GM12801 (cell line): ENCODE data around the gene STYXL2.

Experiments
- CTCF ChIP-seq: IDR thresholded peaks from one replicate; pipeline ENCODE4 v1.5.1; 2011; ENCODE audit warnings: control low read depth; ENCODE audit not compliant: insufficient read length; ENCODE audit errors: extremely low read depth

Gene STYXL2

DNA sequence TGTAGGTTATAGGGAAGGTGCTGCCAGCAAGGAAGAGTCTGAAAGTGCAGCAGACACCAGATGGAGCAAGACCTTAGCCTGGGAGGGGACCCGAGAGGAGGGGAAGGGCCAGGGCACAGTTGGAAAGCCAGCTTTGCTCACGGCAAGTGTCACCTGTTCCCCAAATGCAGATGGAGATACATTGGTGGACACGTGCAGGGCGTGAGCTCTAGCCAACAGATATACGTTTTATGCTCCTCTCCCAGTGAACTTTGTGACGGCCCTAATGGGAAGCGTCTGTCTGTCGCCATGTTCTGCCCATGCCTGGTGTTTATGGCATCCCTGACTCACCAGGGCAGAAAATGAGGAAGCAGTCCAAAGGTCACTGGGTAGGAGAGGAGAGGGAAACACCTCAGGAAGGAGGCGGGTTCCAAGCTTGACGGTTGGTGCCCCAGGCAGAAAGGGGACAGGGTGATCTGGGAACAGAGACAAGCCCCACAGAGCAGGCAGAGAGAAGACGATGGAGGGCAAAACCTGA, 11.3 kb upstream of the STYXL2 start:
- no peak for TF ChIP-seq CTCF

- no peak for TF ChIP-seq CTCF
Measured at GRCh38 chr1:167083066-167083665, 10.7 kb upstream of the STYXL2 start.

DNA sequence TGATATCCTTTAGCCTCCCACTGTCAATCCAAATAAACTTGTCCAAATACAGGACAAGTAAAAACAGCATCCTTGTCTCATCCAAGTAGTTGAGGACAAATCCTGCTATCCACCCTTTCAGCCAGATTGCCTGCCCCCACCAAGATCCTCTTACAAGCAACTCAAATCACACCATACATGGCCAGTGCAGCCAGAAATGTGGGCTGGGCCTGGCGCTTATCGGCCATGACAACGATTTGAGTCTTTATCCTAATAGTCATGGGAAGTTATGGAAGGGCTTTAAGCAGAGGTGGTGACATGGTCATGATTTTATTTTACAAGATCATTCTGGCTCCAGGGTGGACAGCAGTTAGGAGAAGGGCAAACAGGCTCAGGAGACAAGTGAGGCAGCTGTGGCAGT, 10.0 kb upstream of the STYXL2 start:
- no peak for TF ChIP-seq CTCF

DNA sequence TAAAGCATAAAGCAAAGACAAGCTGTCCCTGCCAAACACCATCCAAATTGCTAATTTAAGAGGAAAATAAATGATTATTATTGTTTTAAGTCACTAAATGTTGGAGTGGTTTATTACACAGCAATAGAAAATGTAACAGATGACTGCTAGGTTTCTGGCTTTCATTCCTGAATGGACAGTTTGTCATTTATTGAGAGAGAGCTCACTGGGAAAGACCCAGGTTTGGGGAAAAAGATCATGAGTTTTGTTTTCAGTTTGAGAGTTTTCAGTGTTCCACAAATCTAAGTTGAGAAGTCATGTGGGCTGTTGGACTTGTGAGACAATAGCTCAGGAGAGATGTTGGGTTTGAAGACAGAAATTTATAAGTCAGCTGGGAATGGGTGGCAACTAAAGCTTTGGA, 9.1 kb upstream of the STYXL2 start:
- no peak for TF ChIP-seq CTCF

DNA sequence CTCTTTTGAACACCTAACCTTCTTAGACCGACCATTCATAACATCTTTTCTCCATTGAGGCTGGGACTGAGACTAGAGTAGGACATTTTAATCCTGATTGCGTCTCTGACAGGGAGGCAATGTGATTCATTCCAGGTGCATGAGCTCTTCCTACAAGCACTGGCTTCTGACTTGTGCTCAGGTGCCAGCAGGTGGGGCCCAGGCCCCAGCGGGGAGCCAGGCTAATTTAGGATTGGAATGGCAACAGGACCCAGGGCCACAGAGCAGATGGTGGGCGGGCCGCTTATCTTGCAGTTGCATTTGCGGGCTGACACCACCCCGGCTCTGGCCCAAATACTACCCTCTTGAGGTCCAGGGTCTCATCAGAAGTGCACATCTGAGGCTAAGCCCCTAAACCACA, 7.8 kb upstream of the STYXL2 start:
- no peak for TF ChIP-seq CTCF

DNA sequence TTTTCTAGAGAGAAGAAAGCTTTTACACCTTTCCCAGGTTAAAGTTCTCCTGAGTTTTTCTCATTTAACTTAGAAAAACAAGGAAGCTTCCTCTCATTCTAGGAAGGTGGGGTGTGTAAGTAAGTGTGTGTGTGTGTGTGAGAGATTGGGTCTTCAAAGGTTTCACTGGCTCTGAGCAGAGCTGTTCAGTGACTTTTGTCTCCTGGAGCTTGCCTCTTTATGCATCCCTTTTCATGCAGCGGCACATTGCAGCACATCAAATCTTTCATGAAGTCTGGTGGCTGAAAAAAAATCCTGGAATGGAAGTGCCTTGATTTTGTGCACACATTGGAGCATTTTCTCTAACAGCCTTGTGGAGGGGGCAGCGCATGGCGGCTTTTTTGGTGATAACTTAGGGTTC, 7.1 kb upstream of the STYXL2 start:
- TF ChIP-seq CTCF = no peak

GRCh38 chr1:167088746-167089417, 5.0 kb upstream of the STYXL2 start:
- TF ChIP-seq CTCF = no peak
